Astrocyte (in vitro differentiated cells and primary cell): ENCODE results near the gene OSM.

Experiments used
- CTCF ChIP-seq: IDR thresholded peaks from 2 replicates; pipeline ENCODE4 v1.5.1; 2011; ENCODE audit warnings: low read depth, mild to moderate bottlenecking, inconsistent platforms, low read length, moderate library complexity; ENCODE audit not compliant: insufficient read depth
- EZH2 ChIP-seq: IDR thresholded peaks from 2 replicates; pipeline ENCODE4 v1.6.1; 2012; ENCODE audit warnings: mild to moderate bottlenecking, low read length, inconsistent platforms; ENCODE audit not compliant: insufficient read depth

DNA sequence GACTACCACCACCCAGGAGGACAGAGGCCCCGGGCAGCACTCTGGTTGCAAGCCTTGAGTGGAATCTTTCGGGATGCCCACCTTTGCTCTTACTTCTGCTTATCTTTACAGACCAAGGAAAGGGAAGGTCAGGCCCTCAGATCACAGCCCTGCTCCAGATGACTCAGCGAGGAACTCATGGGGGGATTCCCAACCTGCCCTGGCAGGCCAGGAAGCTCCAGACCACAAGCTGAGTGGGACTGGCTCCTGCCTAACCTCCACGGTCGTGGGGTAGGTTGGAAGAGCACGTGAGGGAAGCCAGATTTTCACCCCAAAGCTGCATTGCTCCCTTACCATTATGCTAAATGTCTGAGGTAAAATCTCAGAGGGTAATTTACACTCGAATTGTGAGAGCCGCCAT, 48.3 kb upstream of the OSM start:
- TF ChIP-seq CTCF (no peak), EZH2 (no peak)
